ENCODE measurements around the gene RASGRP2. TPM values are rescaled to one million over a fixed set of nuclear protein-coding genes. Genes with fewer than 3 reads are reported as not detected.

RASGRP2 gene
- total RNA-seq, 1 experiment from 2014 or later = 2.1 TPM

GRCh38 chr11:64771861-64772260 lies 27.9 kb upstream of the RASGRP2 start:
- DNase-seq (ENCODE audit: low spot score) = no peak

- DNase-seq (ENCODE audit: low spot score) = no peak
These were observed 26.2 kb upstream of the RASGRP2 start for GRCh38 chr11:64770120-64770519.

GRCh38 chr11:64769283-64769682 lies 25.3 kb upstream of the RASGRP2 start:
- DNase-seq (ENCODE audit: low spot score) = no peak

DNA sequence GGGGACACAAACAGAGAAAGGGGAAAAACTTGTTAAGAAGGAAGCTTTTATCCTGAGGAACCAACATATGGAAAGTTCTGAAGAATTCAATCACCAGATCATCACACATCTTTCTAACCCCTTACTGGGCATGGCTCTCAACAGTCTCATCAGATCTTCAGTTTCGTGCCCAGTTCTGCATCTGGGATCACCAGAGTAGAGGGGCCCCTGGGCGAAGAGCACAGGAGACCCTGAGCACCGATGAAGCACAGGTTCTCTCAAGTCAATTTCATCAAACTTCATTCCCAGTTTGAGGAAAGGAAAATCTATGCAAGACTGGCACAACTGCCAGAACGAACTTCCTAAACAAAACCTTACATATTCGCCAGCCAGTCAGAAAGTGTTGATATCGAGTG lies 24.4 kb upstream of the RASGRP2 start:
- DNase-seq (ENCODE audit: low spot score) = no peak

GRCh38 chr11:64767344-64768299 lies 23.7 kb upstream of the RASGRP2 start:
- peak; percentile 54 for DNase-seq (ENCODE audit: low spot score)

DNA sequence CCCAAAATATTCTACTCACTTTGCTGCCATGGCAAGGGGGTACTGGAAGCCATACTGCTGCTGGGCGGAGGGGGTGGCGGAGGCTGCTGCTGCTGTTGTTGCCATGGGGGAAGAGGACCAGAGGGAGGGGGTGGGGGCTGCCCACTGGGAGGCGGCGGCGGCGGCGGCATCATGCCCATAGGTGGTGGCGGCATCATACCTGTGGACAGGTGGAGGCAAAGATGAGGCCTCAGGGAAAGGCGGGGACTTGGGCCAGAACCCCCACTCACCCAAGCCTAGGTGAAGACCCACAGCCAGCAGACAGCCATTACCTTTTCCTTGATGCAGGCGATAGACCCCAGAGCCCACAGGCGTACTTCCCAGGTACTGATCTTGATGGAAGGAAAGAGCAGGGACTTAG lies 22.9 kb upstream of the RASGRP2 start:
- no peak for DNase-seq (ENCODE audit: low spot score)

- no peak for DNase-seq (ENCODE audit: low spot score)
These were observed 22.1 kb upstream of the RASGRP2 start for GRCh38 chr11:64765851-64766665.

- no peak for DNase-seq (ENCODE audit: low spot score)
These were observed 21.4 kb upstream of the RASGRP2 start for GRCh38 chr11:64765291-64765850.

DNA sequence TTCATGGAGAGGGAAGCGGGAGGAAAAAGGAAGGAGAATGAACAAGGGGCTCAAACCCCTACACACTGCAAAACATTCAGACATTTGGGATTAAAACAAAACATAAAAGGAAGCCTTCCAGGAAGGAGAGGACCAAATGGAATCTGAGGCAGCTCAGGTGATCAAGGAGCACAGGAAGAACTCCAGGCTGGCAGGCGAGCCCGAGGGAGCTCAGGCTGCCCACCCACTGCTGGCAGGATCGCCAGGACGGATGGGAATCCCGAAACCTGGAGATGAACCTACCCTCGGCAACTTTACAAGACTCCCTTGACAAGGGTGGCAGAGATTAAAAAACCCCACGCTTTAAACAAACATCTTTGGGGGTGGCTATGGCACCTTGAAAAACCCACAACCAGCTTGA lies 20.8 kb upstream of the RASGRP2 start:
- no peak for DNase-seq (ENCODE audit: low spot score)

GRCh38 chr11:64764040-64764611 lies 20.2 kb upstream of the RASGRP2 start:
- DNase-seq (ENCODE audit: low spot score) = no peak

GRCh38 chr11:64763526-64764039 lies 19.6 kb upstream of the RASGRP2 start:
- no peak for DNase-seq (ENCODE audit: low spot score)

GRCh38 chr11:64762674-64763525 lies 19.0 kb upstream of the RASGRP2 start:
- DNase-seq (ENCODE audit: low spot score) = peak; percentile 72

GRCh38 chr11:64762277-64762673 lies 18.3 kb upstream of the RASGRP2 start:
- no peak for DNase-seq (ENCODE audit: low spot score)

- DNase-seq (ENCODE audit: low spot score) = no peak
These were observed 16.9 kb upstream of the RASGRP2 start for GRCh38 chr11:64760759-64761420.

GRCh38 chr11:64759722-64760719 lies 16.1 kb upstream of the RASGRP2 start, which contains the start of gene PYGM:
Gene PYGM, minus strand, starts transcription at chr11:64759974. Its CDS starts 76 bp downstream, at chr11:64759898.
- no peak for DNase-seq (ENCODE audit: low spot score)

- DNase-seq (ENCODE audit: low spot score) = no peak
These were observed 15.3 kb upstream of the RASGRP2 start for GRCh38 chr11:64759131-64759721.

- DNase-seq (ENCODE audit: low spot score) = no peak
These were observed 14.6 kb upstream of the RASGRP2 start for GRCh38 chr11:64758330-64759079.

All from A172 (cell line).